GM18505 (cell line): Measurements from ENCODE around the gene RABGAP1L.

Experiments
- ATAC-seq: cut with Tn5 transposase; IDR thresholded peaks from one replicate; pipeline ENCODE4 v1.9.1; 2021; ENCODE audit not compliant: unreplicated experiment
- POLR2A ChIP-seq: IDR thresholded peaks from 4 replicates; pipeline ENCODE4 v1.6.1; 2011; ENCODE audit warnings: borderline replicate concordance; ENCODE audit not compliant: insufficient read depth, insufficient read length; ENCODE audit errors: extremely low read depth

The RABGAP1L gene

DNA sequence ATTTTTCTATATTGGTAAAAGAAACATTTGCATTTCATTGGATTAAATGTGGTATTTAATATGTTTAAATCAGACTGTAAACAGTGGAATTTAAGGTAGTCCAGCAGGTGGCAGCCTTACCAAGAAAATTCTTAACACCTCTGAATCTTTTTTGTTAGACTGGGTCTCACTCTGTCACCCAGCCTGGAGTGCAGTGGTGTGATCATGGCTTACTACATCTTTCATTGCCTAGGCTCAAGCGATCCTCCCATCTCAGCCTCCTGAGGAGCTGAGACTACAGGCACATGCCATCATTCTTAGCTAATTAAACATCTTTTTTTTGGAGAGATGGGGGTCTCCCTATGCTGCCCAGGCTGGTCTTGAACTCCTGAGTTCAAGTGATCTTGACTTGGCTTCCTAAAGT, 98.8 kb downstream of the RABGAP1L start:
- TF ChIP-seq POLR2A = no peak
- no peak for ATAC-seq

DNA sequence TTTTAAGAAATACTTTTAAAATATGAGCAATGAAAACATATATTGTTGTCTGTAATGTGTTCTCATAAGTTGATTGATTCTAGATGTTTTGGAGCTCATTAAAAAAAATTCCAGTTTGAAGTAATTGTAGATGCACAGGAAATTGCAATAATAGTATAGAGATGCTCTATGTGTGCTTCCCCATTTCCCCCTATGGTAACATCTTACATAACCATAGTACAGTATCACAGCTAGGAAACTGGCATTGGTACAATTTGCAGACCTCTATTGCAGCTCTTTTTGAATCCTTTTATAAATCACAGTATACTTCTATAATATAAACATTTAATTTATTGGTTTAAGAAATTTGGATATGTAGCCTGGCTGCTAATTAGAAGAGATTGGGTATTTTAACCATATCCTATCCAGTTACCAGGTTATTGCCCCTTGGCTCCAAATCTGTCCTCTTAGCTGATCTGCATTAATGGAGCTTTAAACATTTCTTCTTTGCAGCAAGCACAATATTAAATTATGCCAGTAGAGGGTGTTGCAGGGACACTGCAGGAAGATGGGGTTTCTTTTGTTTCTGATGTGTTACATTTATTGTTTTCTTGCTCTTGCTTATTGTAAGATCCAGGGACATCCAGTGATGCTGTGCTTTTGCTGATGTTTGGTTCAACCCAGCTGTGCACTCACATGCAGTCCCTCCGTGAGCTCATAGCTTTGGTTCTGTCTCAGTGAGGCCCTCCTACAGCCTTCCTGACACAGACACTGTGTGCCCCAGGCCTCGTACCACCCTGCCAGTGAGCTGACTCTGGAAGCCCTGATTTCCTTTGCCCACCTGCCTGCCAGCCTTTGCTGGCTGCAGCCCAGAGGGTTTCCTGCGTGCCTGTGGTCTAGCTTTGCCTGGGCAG, 103.3 kb downstream of the RABGAP1L start:
- no peak for TF ChIP-seq POLR2A
- no peak for ATAC-seq

DNA sequence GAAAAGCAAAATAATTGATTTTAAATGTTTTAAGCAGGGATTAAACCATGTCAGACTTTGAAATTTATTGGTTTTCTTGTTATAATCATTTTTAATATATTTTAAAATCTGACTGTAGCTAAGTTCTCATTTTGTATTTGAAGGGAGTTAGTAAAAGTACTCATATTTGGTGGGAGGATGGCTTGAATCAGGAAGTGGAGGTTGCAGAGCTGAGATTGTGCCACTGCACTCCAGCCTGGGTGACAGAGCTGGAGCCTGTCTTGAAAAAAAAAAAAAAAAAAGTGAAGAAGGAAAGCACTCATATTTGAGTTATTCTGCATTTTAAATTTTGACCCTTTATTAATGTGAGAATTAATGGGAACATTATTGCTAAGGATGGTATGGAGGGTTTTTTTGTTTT, 106.0 kb downstream of the RABGAP1L start:
- TF ChIP-seq POLR2A = no peak
- ATAC-seq = no peak

DNA sequence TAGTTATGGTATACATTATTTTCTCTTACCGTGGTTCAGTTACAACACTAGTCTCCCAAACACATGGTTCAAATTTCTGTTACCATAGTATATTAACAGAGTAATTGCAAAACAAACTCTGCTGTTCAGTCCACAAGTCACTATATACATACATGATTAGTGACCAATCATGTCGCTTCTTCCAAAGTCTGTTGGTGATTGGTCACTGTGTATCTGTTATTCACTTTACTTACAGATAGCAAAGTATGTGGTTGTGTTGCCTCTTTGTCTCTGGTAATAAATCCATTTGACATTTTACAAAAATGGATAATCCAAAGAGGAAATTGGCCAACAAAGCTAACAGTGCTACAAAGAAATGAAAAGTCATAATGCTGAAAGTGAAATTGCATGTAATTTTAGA, 107.2 kb downstream of the RABGAP1L start:
- no peak for TF ChIP-seq POLR2A

DNA sequence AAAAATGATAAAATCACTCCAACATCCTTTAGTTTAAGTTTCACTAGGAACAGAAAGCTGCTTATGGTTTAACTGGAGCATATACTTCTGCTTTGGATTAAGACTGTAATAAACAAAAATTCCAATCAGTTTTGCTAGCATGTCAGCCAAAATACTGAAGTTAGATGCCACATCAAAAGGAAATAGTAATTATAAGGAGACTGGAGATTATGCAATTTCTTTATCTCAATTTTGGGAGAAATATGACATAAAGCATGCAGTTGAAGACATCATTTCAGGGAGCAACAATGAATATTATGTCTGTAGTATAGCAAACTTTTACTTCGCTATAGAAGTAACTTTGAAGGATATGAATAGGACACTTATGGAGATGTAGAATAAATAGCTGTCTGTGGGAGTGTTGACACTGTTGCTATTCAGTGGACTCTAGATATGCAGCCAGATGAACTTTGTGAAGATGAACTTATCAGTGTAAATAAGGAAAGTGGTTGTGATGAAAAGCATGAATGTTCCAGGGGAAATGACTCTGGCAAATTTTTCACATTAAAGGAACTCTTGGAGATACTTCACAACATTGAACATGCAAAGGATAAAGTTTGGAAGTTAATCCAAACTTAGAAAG, 107.8 kb downstream of the RABGAP1L start:
- no peak for TF ChIP-seq POLR2A
- ATAC-seq = no peak

More for the DNA sequence above, 107.2 kb downstream of the RABGAP1L start:
- ATAC-seq = no peak

DNA sequence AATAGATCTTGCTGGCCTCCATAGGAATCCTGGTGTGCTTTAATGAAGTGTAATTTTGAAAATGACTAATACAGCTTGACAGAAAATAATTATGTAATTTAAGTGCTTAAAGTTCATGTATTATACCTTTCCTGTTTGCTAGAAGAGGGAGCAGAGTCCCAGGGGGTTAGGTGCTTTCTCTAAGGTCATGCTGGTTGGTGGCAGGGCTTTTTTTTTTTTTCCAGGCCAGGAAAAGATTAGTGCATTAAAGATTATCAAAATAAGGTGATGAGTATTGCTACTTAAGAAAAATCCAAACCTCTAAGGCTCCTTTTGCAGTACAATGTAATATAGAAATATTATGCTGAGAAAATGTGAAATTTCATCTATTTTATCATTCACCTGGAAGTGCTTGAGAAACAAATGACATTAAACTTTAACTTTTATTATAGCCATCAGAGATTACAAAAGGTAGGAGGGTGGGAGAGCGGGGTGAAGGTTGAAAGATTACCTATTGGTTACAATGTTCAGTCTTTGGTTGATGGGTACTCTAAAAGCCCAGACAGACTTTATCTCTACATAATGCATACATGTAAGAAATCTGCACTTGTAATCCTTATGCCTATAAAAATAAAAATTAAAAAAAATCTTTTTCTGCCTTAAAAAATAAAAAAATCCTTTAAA, 110.8 kb downstream of the RABGAP1L start:
- no peak for ATAC-seq
- TF ChIP-seq POLR2A = no peak

DNA sequence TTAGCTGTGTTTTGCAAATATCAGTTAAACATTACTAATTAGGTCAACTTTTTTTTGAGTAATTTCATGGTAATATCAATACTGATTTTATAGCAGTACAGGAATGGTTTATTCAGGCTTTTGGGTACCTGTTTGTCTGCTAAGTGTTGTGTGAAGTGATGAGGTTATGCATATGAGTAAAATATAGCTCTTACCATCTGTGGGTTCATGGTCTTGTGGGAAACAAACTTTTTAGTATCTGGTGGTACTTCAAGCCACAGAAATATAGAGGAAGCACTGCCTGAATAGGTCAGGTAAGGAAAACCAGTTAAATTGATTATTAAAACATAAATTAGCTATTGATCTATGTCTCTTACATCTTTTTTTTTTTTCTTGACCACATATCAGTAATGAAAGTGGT, 113.9 kb downstream of the RABGAP1L start:
- no peak for ATAC-seq
- no peak for TF ChIP-seq POLR2A

DNA sequence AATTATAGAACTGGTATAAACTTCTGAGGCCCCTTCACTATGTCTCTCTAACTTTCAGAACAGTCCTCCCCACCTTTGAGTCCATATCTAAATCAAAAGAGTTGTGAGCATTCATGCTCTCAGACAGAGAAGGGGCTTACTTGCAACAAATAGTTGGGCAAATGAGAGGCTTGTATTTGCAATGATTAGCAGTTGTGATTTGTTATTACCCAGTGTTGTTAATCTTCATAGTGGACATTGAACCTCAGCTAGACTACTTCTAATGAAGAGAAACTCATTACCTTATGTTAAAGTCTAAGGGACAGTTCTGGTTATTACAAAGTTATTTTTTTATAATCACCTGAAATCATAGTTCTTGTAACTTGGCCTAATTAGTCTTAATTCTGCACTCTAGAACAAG, 114.5 kb downstream of the RABGAP1L start:
- no peak for TF ChIP-seq POLR2A
- ATAC-seq = no peak

DNA sequence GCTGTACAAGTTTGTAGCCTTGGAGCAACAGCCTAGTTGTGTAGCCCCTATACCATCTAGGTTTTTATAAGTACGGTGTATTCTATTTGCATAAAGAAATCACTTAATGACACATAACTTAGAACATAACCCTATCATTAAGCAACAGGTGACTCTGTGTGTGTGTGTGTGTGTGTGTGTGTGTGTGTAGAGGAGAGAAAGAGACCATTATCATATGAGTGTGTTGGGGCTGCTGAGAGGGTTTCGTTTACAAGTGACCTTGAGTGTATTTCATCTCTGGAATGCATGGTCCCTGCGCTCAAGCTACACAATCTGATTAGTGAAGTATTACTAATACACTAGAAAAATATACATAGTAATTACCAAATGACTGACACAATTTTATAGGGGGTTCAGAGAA, 115.1 kb downstream of the RABGAP1L start:
- no peak for TF ChIP-seq POLR2A
- ATAC-seq = no peak

DNA sequence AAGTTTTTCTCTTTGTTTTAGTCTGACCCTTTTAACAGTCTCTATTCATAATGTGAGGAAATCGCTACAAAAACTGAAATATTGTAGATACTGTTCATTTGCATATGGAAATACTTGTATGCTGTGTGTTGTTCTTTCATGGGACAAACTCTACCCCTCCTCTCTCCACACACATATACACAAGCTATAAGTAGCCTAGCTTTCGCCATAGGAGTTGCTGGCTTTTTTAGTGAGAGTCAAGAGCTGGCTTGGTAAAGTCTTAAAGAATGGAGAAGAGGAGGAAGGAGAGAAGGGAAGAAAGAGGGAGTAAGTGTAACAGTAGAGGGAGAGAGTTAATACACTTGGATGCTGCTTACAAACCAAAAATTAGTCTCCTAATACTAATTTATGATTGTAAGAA, 115.6 kb downstream of the RABGAP1L start:
- ATAC-seq = no peak
- TF ChIP-seq POLR2A = no peak

DNA sequence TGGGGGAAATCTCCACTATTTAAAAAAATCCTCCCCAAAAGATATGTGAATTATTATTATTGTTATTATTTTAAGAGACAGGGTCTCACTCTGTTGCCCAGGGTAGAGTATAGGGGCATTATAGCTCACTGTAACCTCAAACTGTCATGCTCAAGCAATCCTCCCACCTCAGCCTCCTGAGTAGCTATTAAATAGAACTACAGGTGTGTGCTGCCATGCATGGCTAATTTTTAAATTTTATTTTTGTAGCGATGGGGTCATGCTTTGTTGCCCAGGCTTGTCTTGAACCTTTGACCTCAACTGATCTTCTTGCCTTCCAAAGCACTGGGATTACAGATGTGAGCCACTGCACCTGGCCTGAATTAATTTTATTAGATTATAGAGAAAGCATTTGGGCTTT, 116.8 kb downstream of the RABGAP1L start:
- TF ChIP-seq POLR2A = no peak

DNA sequence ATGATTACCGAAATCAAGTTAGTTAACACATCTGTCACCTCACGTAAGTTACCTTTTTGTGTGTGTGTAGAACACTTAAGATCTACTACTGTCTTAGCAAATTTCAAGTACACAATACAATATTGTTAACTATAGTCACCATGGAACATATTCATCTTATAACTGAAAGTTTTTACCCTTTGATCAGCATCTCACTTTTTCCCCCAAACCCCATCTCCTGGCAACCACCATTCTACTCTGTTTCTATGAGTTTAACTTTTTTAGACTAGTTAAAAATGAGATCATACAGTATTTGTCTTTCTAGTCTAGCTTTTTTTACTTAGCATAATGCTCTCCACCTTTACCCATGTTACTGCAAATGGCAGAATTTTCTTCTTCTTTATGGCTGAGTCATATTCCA, 124.7 kb downstream of the RABGAP1L start:
- no peak for ATAC-seq
- TF ChIP-seq POLR2A = no peak

More for the DNA sequence above, 116.8 kb downstream of the RABGAP1L start:
- ATAC-seq = peak; percentile 58

DNA sequence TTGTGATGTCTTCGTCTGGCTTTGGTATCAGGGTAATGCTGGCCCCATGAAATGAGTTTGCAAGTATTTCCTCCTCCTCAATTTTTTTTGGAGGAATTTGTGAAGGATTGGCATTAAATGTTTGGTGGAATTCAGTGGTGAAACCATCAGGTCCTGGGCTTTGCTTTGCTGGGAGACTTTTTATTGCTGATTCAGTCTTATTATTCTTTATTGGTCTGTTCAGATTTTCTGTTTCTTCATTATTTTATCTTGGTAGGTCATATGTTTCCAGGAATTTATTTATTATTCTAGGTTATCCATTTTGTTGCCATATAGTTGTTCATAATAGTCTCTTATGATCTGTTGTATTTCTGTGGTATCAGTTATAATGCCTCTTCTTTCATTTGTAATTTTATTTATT, 126.7 kb downstream of the RABGAP1L start:
- no peak for TF ChIP-seq POLR2A
- no peak for ATAC-seq

DNA sequence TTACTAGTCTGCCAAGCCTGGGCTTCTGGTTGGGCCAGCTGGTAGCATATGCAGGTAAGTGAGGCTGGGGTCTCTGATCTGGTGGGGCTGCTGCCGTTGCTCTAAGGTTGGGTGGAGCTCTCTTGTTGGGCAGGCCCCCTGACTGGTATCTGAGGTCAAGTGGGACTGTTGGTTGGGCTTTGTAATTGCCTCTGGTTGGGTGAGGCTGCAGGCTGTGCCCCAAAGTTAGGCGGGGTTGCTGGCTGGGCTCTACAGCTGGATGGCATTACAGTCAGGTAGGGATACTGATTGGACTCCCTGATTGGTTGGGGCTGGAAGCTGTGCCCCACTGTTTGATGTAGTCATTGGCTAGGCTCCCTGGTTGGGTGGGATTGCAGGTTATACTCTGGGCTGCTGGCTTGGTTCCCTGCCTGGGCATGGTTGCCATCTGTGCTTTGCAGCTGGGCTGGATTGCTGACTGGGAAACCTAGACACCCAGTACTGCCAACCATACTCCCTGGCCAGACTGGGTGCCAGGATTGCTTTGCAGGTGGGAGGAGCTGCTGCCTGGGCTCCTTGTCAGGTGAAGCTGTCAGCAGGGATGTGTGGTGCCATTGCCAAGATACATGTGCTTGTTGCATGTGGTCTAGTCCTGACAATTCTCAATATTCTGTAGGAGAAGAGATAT, 130.5 kb downstream of the RABGAP1L start:
- peak; percentile 29 for TF ChIP-seq POLR2A
- no peak for ATAC-seq

DNA sequence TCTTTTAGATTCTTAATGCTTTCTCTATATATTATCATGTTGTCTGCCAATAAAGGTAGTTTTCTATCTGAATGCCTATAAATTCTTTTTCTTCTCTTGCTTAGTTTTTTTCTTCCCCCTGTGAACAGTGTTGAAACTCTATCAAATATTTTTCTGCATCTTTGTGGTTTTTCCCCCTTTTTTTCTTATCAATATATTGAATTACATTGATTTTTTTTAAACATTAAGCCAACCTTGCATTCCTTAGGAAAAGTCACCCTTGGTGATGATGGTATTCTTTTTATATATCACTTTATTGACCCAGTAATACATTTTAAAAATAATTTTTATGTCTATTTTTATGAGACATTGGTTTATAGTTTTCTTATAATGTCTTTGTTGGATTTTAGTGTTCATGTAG, 131.7 kb downstream of the RABGAP1L start:
- ATAC-seq = no peak
- no peak for TF ChIP-seq POLR2A
